A549 (cell line): ENCODE results near the gene TMCO4. TPM values are rescaled to one million over a fixed set of nuclear protein-coding genes. Genes with fewer than 3 reads are reported as not detected.

Experiments used
- ATAC-seq, 2 experiments: fragments of 200-7000 bp in 1 of 2; fragments of >200 bp in 1 of 2; cut with Nextera tagmentation in 1 of 2; cut with Tn5 transposase in 1 of 2; 3 replicates each; pipeline versions ENCODE4 v1.8.0 to v1.9.1; 2018 to 2020; ENCODE audit warnings: mild to moderate bottlenecking in 1 of 2, moderate library complexity in 1 of 2
- CTCF ChIA-PET: fragments of 300-600 bp; sonication (Branson Sonifier 250); formaldehyde crosslinking; extraction: SDS; loops from one replicate; lab custom pipeline; 2021; ENCODE audit warnings: antibody characterized with exemption, inconsistent platforms; lab: Yijun Ruan, JAX
- POLR2A ChIA-PET: fragments of 350-600 bp; formaldehyde crosslinking; extraction: SDS; loops from one replicate; lab custom pipeline; 2021; ENCODE audit warnings: antibody characterized with exemption, inconsistent platforms; lab: Yijun Ruan, JAX
- DNase-seq, 2 experiments: peaks; one replicate each; pipeline versions ENCODE4 v3.0.0 to v3.0.0-alpha.2; 2011 to 2016; ENCODE audit warnings: low read depth in 1 of 2, low spot score in 1 of 2
- FAIRE-seq: peaks from 2 replicates; lab custom pipeline; 2011; peaks lifted over from hg19 to GRCh38; lab: Jason Lieb, UNC
- H3K27ac ChIP-seq, 2 experiments: fragments of >200 bp; sonication (Bioruptor Twin); formaldehyde crosslinking; 3 replicates each; pipeline ENCODE4 v1.5.1; 2016 to 2017
- H3K4me1 ChIP-seq: fragments of >200 bp; sonication (Bioruptor Twin); formaldehyde crosslinking; 3 replicates; pipeline ENCODE4 v1.6.1; 2016
- H3K4me2 ChIP-seq: fragments of >200 bp; sonication (Bioruptor Twin); formaldehyde crosslinking; 3 replicates; pipeline ENCODE4 v1.6.1; 2016
- H3K4me3 ChIP-seq: fragments of >200 bp; sonication (Bioruptor Twin); formaldehyde crosslinking; 3 replicates; pipeline ENCODE4 v1.5.1; 2016
- H3K9me3 ChIP-seq: fragments of >200 bp; sonication (Bioruptor Twin); formaldehyde crosslinking; 3 replicates; pipeline ENCODE4 v1.6.1; 2016
- CBX8 ChIP-seq: fragments of 200-600 bp; sonication (generic); IDR thresholded peaks from 2 replicates; pipeline ENCODE4 v1.6.1; 2016
- CEBPB ChIP-seq, 2 experiments: fragments of >200 bp in 1 of 2; sonication (Bioruptor Twin) in 1 of 2; formaldehyde crosslinking in 1 of 2; IDR thresholded peaks; 2 replicates each; pipeline ENCODE4 v1.6.1; 2012 to 2016
- CHD2 ChIP-seq: fragments of 150-350 bp; IDR thresholded peaks from 2 replicates; pipeline ENCODE4 v1.6.1; 2014; ENCODE audit warnings: low read length; ENCODE audit not compliant: partially characterized antibody
- CHD4 ChIP-seq: fragments of 200-600 bp; sonication (generic); IDR thresholded peaks from 2 replicates; pipeline ENCODE4 v1.6.1; 2016; ENCODE audit warnings: antibody characterized with exemption, mild to moderate bottlenecking, borderline replicate concordance
- EHF ChIP-seq: fragments of 250-450 bp; sonication (Bioruptor Pico); IDR thresholded peaks from 2 replicates; pipeline ENCODE4 v1.5.0; 2020; ENCODE audit warnings: mild to moderate bottlenecking
- FOXS1 ChIP-seq: fragments of 250-450 bp; sonication (Bioruptor Pico); IDR thresholded peaks from 2 replicates; pipeline ENCODE4 v1.5.0; 2020; ENCODE audit warnings: mild to moderate bottlenecking, moderate library complexity
- HDAC2 ChIP-seq: fragments of 200-600 bp; sonication (generic); IDR thresholded peaks from 2 replicates; pipeline ENCODE4 v1.6.1; 2016
- HEYL ChIP-seq: fragments of 250-450 bp; sonication (Bioruptor Pico); IDR thresholded peaks from 2 replicates; pipeline ENCODE4 v1.8.0; 2021; ENCODE audit warnings: mild to moderate bottlenecking, moderate library complexity
- HOXA7 ChIP-seq: fragments of 250-450 bp; sonication (Bioruptor Pico); IDR thresholded peaks from 2 replicates; pipeline ENCODE4 v1.5.0; 2020; ENCODE audit warnings: mild to moderate bottlenecking, moderate library complexity
- HOXB5 ChIP-seq: fragments of 250-450 bp; sonication (Bioruptor Pico); IDR thresholded peaks from 2 replicates; pipeline ENCODE4 v1.5.0; 2020; ENCODE audit warnings: mild to moderate bottlenecking, moderate library complexity
- KDM1A ChIP-seq: fragments of 200-600 bp; sonication (generic); IDR thresholded peaks from 2 replicates; pipeline ENCODE4 v1.6.1; 2016; ENCODE audit warnings: low read depth, mild to moderate bottlenecking
- MYC ChIP-seq: IDR thresholded peaks from 2 replicates; pipeline ENCODE4 v1.6.1; 2012; ENCODE audit warnings: mild to moderate bottlenecking, inconsistent platforms, low read length, improper control_type of control experiment, borderline replicate concordance
- NFE2L2 ChIP-seq: fragments of 150-350 bp; conservative IDR thresholded peaks from 2 replicates; pipeline ENCODE4 v1.6.1; 2014; ENCODE audit warnings: low read length
- NPAS2 ChIP-seq: fragments of 250-450 bp; sonication (Bioruptor Pico); IDR thresholded peaks from 2 replicates; pipeline ENCODE4 v1.8.0; 2022; ENCODE audit warnings: mild to moderate bottlenecking, moderate library complexity, borderline replicate concordance
- NR3C1 ChIP-seq: fragments of >200 bp; sonication (Bioruptor Twin); formaldehyde crosslinking; IDR thresholded peaks from 3 replicates; pipeline ENCODE4 v1.6.1; 2017
- POLR2A ChIP-seq: IDR thresholded peaks from 2 replicates; pipeline ENCODE4 v1.6.1; 2012; ENCODE audit warnings: mild to moderate bottlenecking, low read length
- POLR2AphosphoS2 ChIP-seq: conservative IDR thresholded peaks from 2 replicates; pipeline ENCODE4 v1.6.1; 2012; ENCODE audit warnings: low read length, improper control_type of control experiment, inconsistent platforms
- RARB ChIP-seq: fragments of 250-450 bp; sonication (Bioruptor Pico); IDR thresholded peaks from 2 replicates; pipeline ENCODE4 v1.8.0; 2021; ENCODE audit warnings: mild to moderate bottlenecking, moderate library complexity
- RFX5 ChIP-seq: fragments of 450-650 bp; IDR thresholded peaks from 2 replicates; pipeline ENCODE4 v1.7.1; 2014; ENCODE audit warnings: antibody characterized with exemption, mild to moderate bottlenecking, moderate library complexity
- RNF2 ChIP-seq: fragments of 200-600 bp; sonication (generic); IDR thresholded peaks from 2 replicates; pipeline ENCODE4 v1.6.1; 2016; ENCODE audit warnings: low read depth, mild to moderate bottlenecking, antibody characterized with exemption, moderate library complexity, borderline replicate concordance
- SMC3 ChIP-seq: fragments of >200 bp; sonication (Bioruptor Twin); formaldehyde crosslinking; IDR thresholded peaks from 3 replicates; pipeline ENCODE4 v1.6.1; 2018; ENCODE audit warnings: inconsistent platforms
- SREBF2 ChIP-seq: fragments of 450-650 bp; IDR thresholded peaks from 2 replicates; pipeline ENCODE4 v1.6.1; 2014; ENCODE audit warnings: mild to moderate bottlenecking, moderate library complexity
- TP53 ChIP-seq: fragments of 250-450 bp; sonication (Bioruptor Pico); IDR thresholded peaks from 2 replicates; pipeline ENCODE4 v1.5.0; 2021; ENCODE audit warnings: mild to moderate bottlenecking, moderate library complexity
- WGBS: methylation state at CpG from one replicate; pipeline ENCODE4 v1.1.6; 2017; ENCODE audit errors: missing lambda C conversion rate; 5-methylcytosine and 5-hydroxymethylcytosine counted together
- polyA plus RNA-seq, 4 experiments: library from polyadenylated mRNA; depleted of rRNA in 3 of 4; stranded (reverse); fragments of >200 nt; fragmentation: RNase III in 1 of 4; extraction: RNeasy Plus Mini Kit Qiagen cat#74134 plus additional on column Dnase treatment in 1 of 4; gene quantifications; 2 replicates in 3 of 4; 3 replicates in 1 of 4; pipeline ENCODE4 v1.2.3, GENCODE V29; 2011 to 2017
- TF ChIP-seq, protein P1 (sequence below): fragments of >200 bp; sonication (Bioruptor Twin); formaldehyde crosslinking; IDR thresholded peaks from 2 replicates; pipeline ENCODE4 v1.6.1; 2016
- TF ChIP-seq, protein P2 (sequence below): fragments of 200-600 bp; sonication (generic); IDR thresholded peaks from 2 replicates; pipeline ENCODE4 v1.6.1; 2016; ENCODE audit warnings: antibody characterized with exemption, mild to moderate bottlenecking, moderate library complexity
- TF ChIP-seq, protein P3 (sequence below): fragments of 150-350 bp; IDR thresholded peaks from 2 replicates; pipeline ENCODE4 v1.6.1; 2014; ENCODE audit warnings: low read depth, mild to moderate bottlenecking, low read length
- TF ChIP-seq, protein P4 (sequence below): fragments of 450-650 bp; IDR thresholded peaks from 2 replicates; pipeline ENCODE4 v1.6.1; 2014; ENCODE audit warnings: antibody characterized with exemption
- TF ChIP-seq, protein P5 (sequence below): IDR thresholded peaks from 2 replicates; pipeline ENCODE4 v1.6.1; 2012; ENCODE audit warnings: low read depth, borderline replicate concordance

The TMCO4 gene
- polyA plus RNA-seq, 2 of the 4 experiments (the other 2 are of a cell fraction) = 4.0 to 4.6 TPM

DNA sequence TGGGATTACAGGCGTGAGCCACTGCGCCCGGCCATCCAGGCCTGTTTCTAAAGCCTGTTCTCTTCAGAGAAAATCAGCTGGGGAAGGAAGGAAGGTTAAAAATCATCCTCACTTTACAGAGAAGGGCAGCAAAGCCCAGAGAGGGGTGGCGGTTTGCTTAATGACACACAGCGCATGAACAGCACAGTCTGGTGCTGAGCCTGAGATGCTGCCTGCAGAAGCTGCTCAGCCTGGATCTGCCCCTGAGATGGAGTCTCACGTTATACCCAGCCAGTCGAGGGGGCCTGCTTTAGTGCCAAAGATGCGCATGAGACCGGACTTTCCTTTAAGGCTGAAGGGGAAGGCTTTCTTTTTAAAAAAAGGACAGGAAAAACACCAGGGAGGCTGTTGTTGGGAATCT lies 113.7 kb downstream of the TMCO4 start:
- ChIA-PET POLR2A (no interaction called here), CTCF (no interaction called here)
- no peak for ATAC-seq
- whole genome bisulfite sequencing = 74% methylated on average over 9 of the region's 9 CpGs
- DNase-seq = no peak
- no peak for FAIRE-seq
- no peak overlapping the region for H3K27ac ChIP-seq
- no peak for TF ChIP-seq TP53
- TF ChIP-seq, protein P1, sequence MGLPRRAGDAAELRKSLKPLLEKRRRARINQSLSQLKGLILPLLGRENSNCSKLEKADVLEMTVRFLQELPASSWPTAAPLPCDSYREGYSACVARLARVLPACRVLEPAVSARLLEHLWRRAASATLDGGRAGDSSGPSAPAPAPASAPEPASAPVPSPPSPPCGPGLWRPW = no peak
- no peak for TF ChIP-seq HOXA7 (CRISPR knock-in tag)
- TF ChIP-seq CHD4 = no peak
- no peak for TF ChIP-seq POLR2AphosphoS2
- TF ChIP-seq, protein P2, sequence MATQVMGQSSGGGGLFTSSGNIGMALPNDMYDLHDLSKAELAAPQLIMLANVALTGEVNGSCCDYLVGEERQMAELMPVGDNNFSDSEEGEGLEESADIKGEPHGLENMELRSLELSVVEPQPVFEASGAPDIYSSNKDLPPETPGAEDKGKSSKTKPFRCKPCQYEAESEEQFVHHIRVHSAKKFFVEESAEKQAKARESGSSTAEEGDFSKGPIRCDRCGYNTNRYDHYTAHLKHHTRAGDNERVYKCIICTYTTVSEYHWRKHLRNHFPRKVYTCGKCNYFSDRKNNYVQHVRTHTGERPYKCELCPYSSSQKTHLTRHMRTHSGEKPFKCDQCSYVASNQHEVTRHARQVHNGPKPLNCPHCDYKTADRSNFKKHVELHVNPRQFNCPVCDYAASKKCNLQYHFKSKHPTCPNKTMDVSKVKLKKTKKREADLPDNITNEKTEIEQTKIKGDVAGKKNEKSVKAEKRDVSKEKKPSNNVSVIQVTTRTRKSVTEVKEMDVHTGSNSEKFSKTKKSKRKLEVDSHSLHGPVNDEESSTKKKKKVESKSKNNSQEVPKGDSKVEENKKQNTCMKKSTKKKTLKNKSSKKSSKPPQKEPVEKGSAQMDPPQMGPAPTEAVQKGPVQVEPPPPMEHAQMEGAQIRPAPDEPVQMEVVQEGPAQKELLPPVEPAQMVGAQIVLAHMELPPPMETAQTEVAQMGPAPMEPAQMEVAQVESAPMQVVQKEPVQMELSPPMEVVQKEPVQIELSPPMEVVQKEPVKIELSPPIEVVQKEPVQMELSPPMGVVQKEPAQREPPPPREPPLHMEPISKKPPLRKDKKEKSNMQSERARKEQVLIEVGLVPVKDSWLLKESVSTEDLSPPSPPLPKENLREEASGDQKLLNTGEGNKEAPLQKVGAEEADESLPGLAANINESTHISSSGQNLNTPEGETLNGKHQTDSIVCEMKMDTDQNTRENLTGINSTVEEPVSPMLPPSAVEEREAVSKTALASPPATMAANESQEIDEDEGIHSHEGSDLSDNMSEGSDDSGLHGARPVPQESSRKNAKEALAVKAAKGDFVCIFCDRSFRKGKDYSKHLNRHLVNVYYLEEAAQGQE = no peak
- TF ChIP-seq CHD2 = no peak
- no peak for TF ChIP-seq NR3C1
- TF ChIP-seq, protein P3, sequence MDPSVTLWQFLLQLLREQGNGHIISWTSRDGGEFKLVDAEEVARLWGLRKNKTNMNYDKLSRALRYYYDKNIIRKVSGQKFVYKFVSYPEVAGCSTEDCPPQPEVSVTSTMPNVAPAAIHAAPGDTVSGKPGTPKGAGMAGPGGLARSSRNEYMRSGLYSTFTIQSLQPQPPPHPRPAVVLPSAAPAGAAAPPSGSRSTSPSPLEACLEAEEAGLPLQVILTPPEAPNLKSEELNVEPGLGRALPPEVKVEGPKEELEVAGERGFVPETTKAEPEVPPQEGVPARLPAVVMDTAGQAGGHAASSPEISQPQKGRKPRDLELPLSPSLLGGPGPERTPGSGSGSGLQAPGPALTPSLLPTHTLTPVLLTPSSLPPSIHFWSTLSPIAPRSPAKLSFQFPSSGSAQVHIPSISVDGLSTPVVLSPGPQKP = no peak
- TF ChIP-seq, protein P4, sequence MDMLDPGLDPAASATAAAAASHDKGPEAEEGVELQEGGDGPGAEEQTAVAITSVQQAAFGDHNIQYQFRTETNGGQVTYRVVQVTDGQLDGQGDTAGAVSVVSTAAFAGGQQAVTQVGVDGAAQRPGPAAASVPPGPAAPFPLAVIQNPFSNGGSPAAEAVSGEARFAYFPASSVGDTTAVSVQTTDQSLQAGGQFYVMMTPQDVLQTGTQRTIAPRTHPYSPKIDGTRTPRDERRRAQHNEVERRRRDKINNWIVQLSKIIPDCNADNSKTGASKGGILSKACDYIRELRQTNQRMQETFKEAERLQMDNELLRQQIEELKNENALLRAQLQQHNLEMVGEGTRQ = no peak
- no peak for TF ChIP-seq RNF2
- TF ChIP-seq HDAC2 = no peak
- no peak for TF ChIP-seq CEBPB (IDR thresholded peaks at IDR 0.05)
- TF ChIP-seq, protein P5, sequence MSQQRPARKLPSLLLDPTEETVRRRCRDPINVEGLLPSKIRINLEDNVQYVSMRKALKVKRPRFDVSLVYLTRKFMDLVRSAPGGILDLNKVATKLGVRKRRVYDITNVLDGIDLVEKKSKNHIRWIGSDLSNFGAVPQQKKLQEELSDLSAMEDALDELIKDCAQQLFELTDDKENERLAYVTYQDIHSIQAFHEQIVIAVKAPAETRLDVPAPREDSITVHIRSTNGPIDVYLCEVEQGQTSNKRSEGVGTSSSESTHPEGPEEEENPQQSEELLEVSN = no peak
- TF ChIP-seq SREBF2 = no peak
- no peak for TF ChIP-seq HOXB5 (CRISPR knock-in tag)
- TF ChIP-seq KDM1A = no peak
- TF ChIP-seq, all 56 proteins: peak for 0
- Histone ChIP-seq H3K4me3 (no peak overlapping the region), H3K4me2 (no peak overlapping the region), H3K9me3 (no peaks in the 10 kb centered on the region), H3K4me1 (no peaks in the 10 kb centered on the region)

DNA sequence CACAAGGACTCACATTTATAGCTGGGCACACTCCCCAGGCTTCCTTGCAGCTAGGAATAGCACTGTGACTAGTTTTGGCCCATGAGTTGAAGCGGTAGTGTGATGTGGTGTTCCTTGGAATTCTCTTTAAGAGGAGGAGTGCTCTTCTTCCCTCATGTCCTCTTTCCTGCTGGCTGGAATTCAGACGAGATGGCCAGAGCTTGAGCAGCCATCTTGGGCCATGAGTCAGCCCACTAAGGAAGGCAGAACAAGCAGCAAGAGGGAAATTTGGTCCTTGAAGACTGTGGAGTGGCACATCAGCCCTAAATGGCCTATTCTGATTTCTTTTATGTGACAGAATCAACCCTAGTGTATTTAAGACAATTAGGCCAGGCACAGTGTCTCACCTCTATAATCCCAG lies 115.0 kb downstream of the TMCO4 start:
- 73% methylated on average over 2 of the region's 2 CpGs for WGBS
- no peak overlapping the region for H3K27ac ChIP-seq
- FAIRE-seq = no peak
- no peak for TF ChIP-seq HEYL
- TF ChIP-seq RARB (CRISPR knock-in tag) = no peak
- TF ChIP-seq NPAS2 (CRISPR knock-in tag) = no peak
- TF ChIP-seq RFX5 = no peak
- no peak for TF ChIP-seq FOXS1
- TF ChIP-seq HOXB5 (CRISPR knock-in tag) = no peak
- TF ChIP-seq NR3C1 = no peak
- no peak for TF ChIP-seq CBX8
- no peak for TF ChIP-seq CEBPB (IDR thresholded peaks at IDR 0.05)
- TF ChIP-seq TP53 = no peak
- TF ChIP-seq POLR2A = no peak
- no peak for TF ChIP-seq KDM1A
- TF ChIP-seq SMC3 = no peak
- no peak for TF ChIP-seq MYC
- no peak for TF ChIP-seq CHD4
- no peak for TF ChIP-seq NFE2L2
- TF ChIP-seq HOXA7 (CRISPR knock-in tag) = no peak
- TF ChIP-seq, protein P1 = no peak
- TF ChIP-seq EHF (CRISPR knock-in tag) = no peak
- ChIA-PET POLR2A (no interaction called here), CTCF (interaction anchor here (1.5 kb wide), 1 partner anchor 19 kb away, joined by 8 read pairs; no protein-coding TSS in a partner anchor)
- DNase-seq = no peak
- no peak overlapping the region for H3K4me2 ChIP-seq
- H3K9me3 ChIP-seq = no peaks in the 10 kb centered on the region
- H3K4me1 ChIP-seq = no peaks in the 10 kb centered on the region
- no peak overlapping the region for H3K4me3 ChIP-seq
- ATAC-seq = no peak
